Measurements from ENCODE around the gene TENM4. TPM values are rescaled to one million over a fixed set of nuclear protein-coding genes. Genes with fewer than 3 reads are reported as not detected.

The TENM4 gene
- total and polyA plus RNA-seq, 10 of the 15 experiments (the other 5 are each of a cell fraction or from before 2014, with no cell fraction given): 0.03 to 0.12 (median 0.06) TPM; not detected in 7

GRCh38 chr11:79287952-79288351, 152.9 kb downstream of the TENM4 start (continued):
- TF ChIP-seq MEF2A (IDR thresholded peaks at IDR 0.05; ENCODE audit: insufficient read depth, low read depth, low read length): no peak
- no peak for TF ChIP-seq BMI1 (IDR thresholded peaks at IDR 0.05; ENCODE audit: borderline replicate concordance)

- BruUV-seq (replicated peaks): no TSS peak
- intact Hi-C loops (cut with micrococcal nuclease; ENCODE audit: unreplicated experiment) (no loop called here), in situ Hi-C loops (cut with MboI) (no loop called here)
- no peak for TF ChIP-seq GATAD2B (conservative IDR thresholded peaks at IDR 0.05; ENCODE audit: low read depth)
- TF ChIP-seq RAD21 (IDR thresholded peaks at IDR 0.05; ENCODE audit: insufficient read depth, low read depth, low read length): no peak
- no peak for TF ChIP-seq MYB (IDR thresholded peaks at IDR 0.05; ENCODE audit: borderline replicate concordance, low read depth, low read length)
- no peak for TF ChIP-seq EP300 (IDR thresholded peaks at IDR 0.05; ENCODE audit: borderline replicate concordance in 1 of 2, control insufficient read depth in 1 of 2, low read depth in 2 of 2, low read length in 2 of 2)
- no peak for TF ChIP-seq CBFB (IDR thresholded peaks at IDR 0.05; ENCODE audit: low read depth)
- TF ChIP-seq DPF2 (IDR thresholded peaks at IDR 0.05): no peak
- no peak for TF ChIP-seq LARP7 (IDR thresholded peaks at IDR 0.05)
- TF ChIP-seq RB1 (IDR thresholded peaks at IDR 0.05; ENCODE audit: borderline replicate concordance): no peak
- TF ChIP-seq EED (IDR thresholded peaks at IDR 0.05; ENCODE audit: low read depth): no peak
- TF ChIP-seq SUZ12 (IDR thresholded peaks at IDR 0.05; ENCODE audit: unreplicated experiment): no peak
- no peak for TF ChIP-seq ESRRA (IDR thresholded peaks at IDR 0.05; ENCODE audit: low read length)
- TF ChIP-seq SP1 (IDR thresholded peaks at IDR 0.05; ENCODE audit: low read depth, low read length): no peak
- FAIRE-seq (no peak), ATAC-seq (no peak), DNase-seq (ENCODE audit: low read depth, low spot score) (no peak)
- H3K9ac ChIP-seq (ENCODE audit: control insufficient read depth, insufficient read depth, low read length): no peak overlapping the region
- ChIA-PET CTCF (no interaction called here), RAD21 (ENCODE audit: unreplicated experiment) (no interaction called here), SMC1A (ENCODE audit: uncharacterized antibody, unreplicated experiment) (no interaction called here), POLR2A (no interaction called here)
- H3K4me3 ChIP-seq: no peak overlapping the region
- H3K36me3 ChIP-seq (ENCODE audit: control insufficient read depth in 2 of 2, insufficient read depth in 2 of 2, low read length in 1 of 2): no peaks in the 10 kb centered on the region
- no peak overlapping the region for H3K4me2 ChIP-seq (ENCODE audit: control insufficient read depth, insufficient read depth)
- WGBS (ENCODE audit: insufficient coverage, insufficient replicate concordance, low lambda C conversion rate, missing lambda C conversion rate): 10% methylated on average over 2 of the region's 2 CpGs
- no peaks in the 10 kb centered on the region for H3K79me2 ChIP-seq (ENCODE audit: control insufficient read depth, insufficient read depth, low read length)
- H3K27me3 ChIP-seq (replicated peaks in 1 of 2; ENCODE audit: control insufficient read depth in 2 of 2, insufficient read depth in 2 of 2, low read length in 1 of 2): no peaks in the 10 kb centered on the region
- no peak overlapping the region for H2AFZ ChIP-seq (ENCODE audit: control insufficient read depth, low read depth, low read length)
- H3K9me3 ChIP-seq (replicated peaks; ENCODE audit: control insufficient read depth, insufficient read depth, low read length): no peaks in the 10 kb centered on the region
- H4K20me1 ChIP-seq (ENCODE audit: control insufficient read depth, insufficient read depth): no peaks in the 10 kb centered on the region
- H3K27ac ChIP-seq (ENCODE audit: control insufficient read depth, insufficient read depth): no peak overlapping the region
- H3K4me1 ChIP-seq (ENCODE audit: control insufficient read depth, insufficient read depth, low read length): no peaks in the 10 kb centered on the region
These were observed 155.1 kb downstream of the TENM4 start for GRCh38 chr11:79285756-79286155.
